IgD-negative memory B cell (primary cell): ENCODE data around the gene FIZ1. TPM values are rescaled to one million over a fixed set of nuclear protein-coding genes. Genes with fewer than 3 reads are reported as not detected.

ENCODE experiments used
- H3K27ac Mint-ChIP-seq, 3 donors: one replicate each; pipeline ENCODE4 v1.8.0; 2020 to 2022; ENCODE audit warnings: mild to moderate bottlenecking in 3 of 3, mixed read lengths in 3 of 3, moderate library complexity in 1 of 3
- H3K27me3 Mint-ChIP-seq: one replicate; pipeline ENCODE4 v1.8.0; 2021; ENCODE audit warnings: mixed read lengths
- H3K36me3 Mint-ChIP-seq: one replicate; pipeline ENCODE4 v1.8.0; 2020; ENCODE audit warnings: mild to moderate bottlenecking, mixed read lengths
- H3K4me1 Mint-ChIP-seq, 3 donors: one replicate each; pipeline ENCODE4 v1.8.0; 2020 to 2022; ENCODE audit warnings: mixed read lengths in 3 of 3, mild to moderate bottlenecking in 1 of 3
- H3K4me3 Mint-ChIP-seq, 4 donors: one replicate each; pipeline ENCODE4 v1.8.0; 2020 to 2022; ENCODE audit warnings: mild to moderate bottlenecking in 4 of 4, mixed read lengths in 4 of 4, moderate library complexity in 3 of 4
- H3K9me3 Mint-ChIP-seq, 3 donors: one replicate each; pipeline ENCODE4 v1.8.0; 2020 to 2021; ENCODE audit warnings: mixed read lengths in 3 of 3, mild to moderate bottlenecking in 1 of 3
- polyA plus RNA-seq: library from polyadenylated mRNA; unstranded; fragments of 300-500 nt; fragmentation: Illumina TruSeq; gene quantifications from one replicate; pipeline ENCODE4 v1.2.3, GENCODE V29; 2021

FIZ1 gene
- polyA plus RNA-seq, 1 donor from 2014 or later = 3.1 TPM

GRCh38 chr19:55544776-55545439, 54.4 kb downstream of the FIZ1 start:
- Mint-ChIP-seq H3K9me3 (peaks cover 0 to 5% (median 3%) of the 10 kb centered on the region in 3 donors), H3K4me3 (no peak overlapping the region), H3K27me3 (peaks cover 18% of the 10 kb centered on the region), H3K4me1 (peaks cover 0 to 3% (median 2%) of the 10 kb centered on the region in 3 donors), H3K36me3 (no peaks in the 10 kb centered on the region), H3K27ac (no peak overlapping the region)

DNA sequence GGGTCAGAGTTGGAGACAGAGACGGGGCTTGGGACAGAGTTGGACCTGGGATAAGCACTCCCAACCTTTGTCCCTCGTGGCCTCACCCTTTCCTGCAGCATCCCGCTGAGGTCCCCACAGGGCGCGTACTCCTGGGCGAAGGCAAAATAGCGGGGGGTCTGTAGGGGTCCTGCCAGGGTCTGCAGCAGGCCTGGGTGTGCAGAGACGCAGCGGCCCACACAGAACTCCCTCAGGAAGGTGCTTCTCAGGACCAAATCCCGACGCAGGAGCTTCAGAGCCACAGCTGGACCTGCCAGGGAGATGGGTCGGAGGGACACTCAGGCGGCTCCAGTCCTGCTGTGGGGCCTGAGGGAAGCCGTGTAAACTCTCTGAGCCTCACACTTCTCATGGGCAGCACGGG, 55.3 kb downstream of the FIZ1 start:
- Mint-ChIP-seq H3K9me3 (peaks cover 0 to 5% (median 3%) of the 10 kb centered on the region in 3 donors), H3K4me1 (peaks cover 0 to 3% (median 0%) of the 10 kb centered on the region in 3 donors), H3K4me3 (no peak overlapping the region), H3K27me3 (peaks cover 18% of the 10 kb centered on the region), H3K36me3 (no peaks in the 10 kb centered on the region), H3K27ac (no peak overlapping the region)

- peaks cover 18% of the 10 kb centered on the region for H3K27me3 Mint-ChIP-seq
- no peak overlapping the region for H3K27ac Mint-ChIP-seq
- no peaks in the 10 kb centered on the region for H3K36me3 Mint-ChIP-seq
- peaks cover 0 to 5% (median 3%) of the 10 kb centered on the region in 3 donors for H3K9me3 Mint-ChIP-seq
- no peak overlapping the region for H3K4me3 Mint-ChIP-seq
- peaks cover 0 to 3% (median 0%) of the 10 kb centered on the region in 3 donors for H3K4me1 Mint-ChIP-seq
Observed at GRCh38 chr19:55543567-55543966, 55.8 kb downstream of the FIZ1 start.

GRCh38 chr19:55542292-55542855, 56.9 kb downstream of the FIZ1 start:
- Mint-ChIP-seq H3K9me3 (peaks cover 0 to 5% (median 3%) of the 10 kb centered on the region in 3 donors), H3K27ac (no peak overlapping the region), H3K4me1 (peaks cover 0 to 3% (median 0%) of the 10 kb centered on the region in 3 donors), H3K36me3 (no peaks in the 10 kb centered on the region), H3K27me3 (peaks cover 13% of the 10 kb centered on the region), H3K4me3 (no peak overlapping the region)

Other genes with a start within 250 kb of the FIZ1 start
- gene COX6B2, start 244.8 kb downstream of the FIZ1 start, polyA plus RNA-seq = not detected
- not detected for gene GARIN5B, start 236.3 kb downstream of the FIZ1 start, polyA plus RNA-seq
- gene IL11, start 229.1 kb downstream of the FIZ1 start, polyA plus RNA-seq = not detected
- not detected for gene TMEM190, start 222.7 kb downstream of the FIZ1 start, polyA plus RNA-seq
- gene TMEM238, start 215.2 kb downstream of the FIZ1 start, polyA plus RNA-seq = 1.1 TPM
- gene RPL28, start 213.6 kb downstream of the FIZ1 start, polyA plus RNA-seq = 825 TPM
- 37.6 TPM for gene UBE2S, start 191.7 kb downstream of the FIZ1 start, polyA plus RNA-seq
- not detected for gene SHISA7, start 156.2 kb downstream of the FIZ1 start, polyA plus RNA-seq
- gene ISOC2, start 137.9 kb downstream of the FIZ1 start, polyA plus RNA-seq = 40.0 TPM
- gene C19orf85, start 134.8 kb downstream of the FIZ1 start, polyA plus RNA-seq = not detected
- gene ZNF628, start 122.9 kb downstream of the FIZ1 start, polyA plus RNA-seq = 0.34 TPM
- gene NAT14, start 114.3 kb downstream of the FIZ1 start, polyA plus RNA-seq = 6.1 TPM
- gene SSC5D, start 111.1 kb downstream of the FIZ1 start, polyA plus RNA-seq = not detected
- gene SBK2, start 62.4 kb downstream of the FIZ1 start, polyA plus RNA-seq = not detected
- not detected for gene SBK3, start 54.0 kb downstream of the FIZ1 start, polyA plus RNA-seq
- 0.79 TPM for gene ZNF579, start 18.7 kb downstream of the FIZ1 start, polyA plus RNA-seq
- gene ZNF524, start 771 bp upstream of the FIZ1 start, polyA plus RNA-seq = 49.6 TPM
- 0.36 TPM for gene ZNF865, start 6.1 kb upstream of the FIZ1 start, polyA plus RNA-seq
- gene ZNF784, start 25.0 kb upstream of the FIZ1 start, polyA plus RNA-seq = 2.4 TPM
- 38.4 TPM for gene ZNF580, start 41.5 kb upstream of the FIZ1 start, polyA plus RNA-seq
- 79.3 TPM for gene ZNF581, start 44.1 kb upstream of the FIZ1 start, polyA plus RNA-seq
- 16.0 TPM for gene CCDC106, start 48.7 kb upstream of the FIZ1 start, polyA plus RNA-seq
- 14.2 TPM for gene U2AF2, start 55.5 kb upstream of the FIZ1 start, polyA plus RNA-seq
- 29.9 TPM for gene EPN1, start 75.7 kb upstream of the FIZ1 start, polyA plus RNA-seq
- gene NLRP9, start 138.9 kb upstream of the FIZ1 start, polyA plus RNA-seq = not detected
- gene RFPL4A, start 159.6 kb upstream of the FIZ1 start, polyA plus RNA-seq = not detected
- not detected for gene RFPL4AL1, start 169.6 kb upstream of the FIZ1 start, polyA plus RNA-seq
- 0.20 TPM for gene NLRP11, start 232.5 kb upstream of the FIZ1 start, polyA plus RNA-seq
- gene NLRP4, start 237.0 kb upstream of the FIZ1 start, polyA plus RNA-seq = not detected